H1 (cell line): ENCODE data around the gene SUOX. TPM values are rescaled to one million over a fixed set of nuclear protein-coding genes. Genes with fewer than 3 reads are reported as not detected.

Source experiments
- CTCF ChIA-PET: fragments of 300-600 bp; sonication (Branson Sonifier 250); formaldehyde crosslinking; loops from one replicate; lab custom pipeline; 2021; ENCODE audit not compliant: partially characterized antibody; lab: Charles Lee
- POLR2A ChIA-PET: fragments of 300-600 bp; sonication (Branson Sonifier 250); formaldehyde crosslinking; loops from one replicate; lab custom pipeline; 2021; ENCODE audit warnings: inconsistent platforms; ENCODE audit not compliant: partially characterized antibody; lab: Charles Lee
- DNase-seq, 2 experiments: peaks; one replicate each; pipeline versions ENCODE4 v3.0.0 to v3.0.0-alpha.2; 2010 to 2022; ENCODE audit warnings: low spot score in 2 of 2, low read depth in 1 of 2, mixed read lengths in 1 of 2
- FAIRE-seq: peaks from 2 replicates; lab custom pipeline; 2011; peaks lifted over from hg19 to GRCh38; lab: Jason Lieb, UNC
- H2AFZ ChIP-seq: 2 replicates; pipeline ENCODE4 v1.8.1; 2012; ENCODE audit warnings: low read length, inconsistent platforms
- H2AK5ac ChIP-seq: 2 replicates; pipeline ENCODE4 v1.6.1; 2013; ENCODE audit warnings: low read depth, low read length
- H2BK120ac ChIP-seq: replicated peaks from 2 replicates; pipeline ENCODE3; 2013; ENCODE audit warnings: low read depth, low read length, inconsistent platforms
- H2BK12ac ChIP-seq: 2 replicates; pipeline ENCODE4 v1.6.1; 2013; ENCODE audit warnings: low read depth, low read length
- H2BK15ac ChIP-seq: 2 replicates; pipeline ENCODE4 v1.6.1; 2013; ENCODE audit warnings: low read length
- H2BK20ac ChIP-seq: 2 replicates; pipeline ENCODE4 v1.6.1; 2013; ENCODE audit warnings: low read length
- H2BK5ac ChIP-seq: 2 replicates; pipeline ENCODE4 v1.6.1; 2013; ENCODE audit warnings: low read depth, low read length
- H3K14ac ChIP-seq: 2 replicates; pipeline ENCODE4 v1.6.1; 2013; ENCODE audit warnings: inconsistent platforms; ENCODE audit not compliant: insufficient read length
- H3K18ac ChIP-seq: 2 replicates; pipeline ENCODE4 v1.6.1; 2013; ENCODE audit warnings: low read length; ENCODE audit errors: extremely low read depth
- H3K23ac ChIP-seq: 2 replicates; pipeline ENCODE4 v1.6.1; 2013; ENCODE audit warnings: inconsistent platforms; ENCODE audit not compliant: insufficient read length
- H3K23me2 ChIP-seq: 2 replicates; pipeline ENCODE4 v1.6.1; 2013; ENCODE audit warnings: low read depth, low read length
- H3K27ac ChIP-seq: 2 replicates; pipeline ENCODE4 v1.6.1; 2011; ENCODE audit warnings: low read depth, low read length, inconsistent platforms
- H3K27me3 ChIP-seq, 4 experiments: replicated peaks in 1 of 4; 1 replicate in 1 of 4; 2 replicates in 3 of 4; pipeline versions ENCODE4 v1.6.1 to v1.8.1; 2011 to 2013; ENCODE audit warnings: low read length in 3 of 4, mild to moderate bottlenecking in 3 of 4, inconsistent platforms in 2 of 4, mixed read lengths in 2 of 4, moderate library complexity in 1 of 4; ENCODE audit not compliant: control insufficient read depth in 3 of 4, insufficient read depth in 3 of 4; ENCODE audit errors: extremely low read depth in 1 of 4
- H3K36me3 ChIP-seq, 4 experiments: 2 replicates each; pipeline versions ENCODE4 v1.6.1 to v1.8.1; 2011 to 2013; ENCODE audit warnings: mild to moderate bottlenecking in 4 of 4, low read length in 3 of 4, moderate library complexity in 2 of 4, control low read depth in 1 of 4, inconsistent platforms in 1 of 4; ENCODE audit not compliant: insufficient read depth in 4 of 4, control insufficient read depth in 2 of 4
- H3K4ac ChIP-seq: replicated peaks from 2 replicates; pipeline ENCODE3; 2013; ENCODE audit warnings: low read length, low read depth, mixed read lengths, inconsistent platforms; ENCODE audit not compliant: insufficient read length
- H3K4me1 ChIP-seq, 4 experiments: replicated peaks in 1 of 4; 1 replicate in 1 of 4; 2 replicates in 3 of 4; pipeline versions ENCODE4 v1.6.1 to v1.8.1; 2011 to 2013; ENCODE audit warnings: low read length in 3 of 4, inconsistent platforms in 2 of 4, mixed read lengths in 1 of 4; ENCODE audit not compliant: insufficient read depth in 4 of 4, control insufficient read depth in 3 of 4
- H3K4me2 ChIP-seq, 2 experiments: 2 replicates each; pipeline versions ENCODE4 v1.6.1 to v1.8.1; 2011 to 2013; ENCODE audit warnings: low read depth in 2 of 2, low read length in 2 of 2, control low read depth in 1 of 2, inconsistent platforms in 1 of 2, mild to moderate bottlenecking in 1 of 2; ENCODE audit not compliant: insufficient read depth in 1 of 2
- H3K4me3 ChIP-seq, 4 experiments: fragments of 200-600, 300-600 bp in 1 of 4; sonication (generic), shearing (Covaris generic), sonication (Bioruptor Twin) in 1 of 4; 2 replicates each; pipeline versions ENCODE4 v1.5.1 to v1.8.1; 2011 to 2016; ENCODE audit warnings: low read length in 4 of 4, low read depth in 3 of 4, control low read depth in 2 of 4, inconsistent platforms in 2 of 4, mild to moderate bottlenecking in 2 of 4, mixed read lengths in 1 of 4, moderate library complexity in 1 of 4; ENCODE audit not compliant: insufficient read depth in 2 of 4; ENCODE audit errors: extremely low read depth in 1 of 4
- H3K56ac ChIP-seq: replicated peaks from 2 replicates; pipeline ENCODE3; 2013; ENCODE audit warnings: low read depth, mild to moderate bottlenecking, mixed read lengths, low read length, inconsistent platforms; ENCODE audit not compliant: insufficient read length
- H3K79me1 ChIP-seq: 2 replicates; pipeline ENCODE4 v1.6.1; 2013; ENCODE audit warnings: low read depth, low read length, control low read depth
- H3K79me2 ChIP-seq, 2 experiments: 2 replicates each; pipeline versions ENCODE4 v1.6.1 to v1.8.1; 2012 to 2013; ENCODE audit warnings: low read length in 2 of 2, mild to moderate bottlenecking in 2 of 2, inconsistent platforms in 1 of 2; ENCODE audit not compliant: insufficient read depth in 2 of 2, control insufficient read depth in 1 of 2
- H3K9ac ChIP-seq, 4 experiments: replicated peaks in 1 of 4; 1 replicate in 1 of 4; 2 replicates in 3 of 4; pipeline versions ENCODE4 v1.6.1 to v1.8.1; 2011 to 2013; ENCODE audit warnings: low read depth in 3 of 4, low read length in 3 of 4, control low read depth in 2 of 4, mild to moderate bottlenecking in 2 of 4, moderate library complexity in 2 of 4, inconsistent platforms in 1 of 4; ENCODE audit errors: extremely low read depth in 1 of 4
- H3K9me3 ChIP-seq, 2 experiments: 2 replicates each; pipeline versions ENCODE4 v1.6.1 to v1.8.1; 2012 to 2013; ENCODE audit warnings: mild to moderate bottlenecking in 2 of 2, moderate library complexity in 2 of 2, control low read depth in 1 of 2, inconsistent platforms in 1 of 2, low read depth in 1 of 2, low read length in 1 of 2, mixed read lengths in 1 of 2; ENCODE audit not compliant: insufficient read depth in 2 of 2
- H4K20me1 ChIP-seq, 2 experiments: replicated peaks in 1 of 2; 2 replicates each; pipeline versions ENCODE3 to v1.8.1; 2011 to 2013; ENCODE audit warnings: inconsistent platforms in 2 of 2, low read length in 2 of 2, mild to moderate bottlenecking in 1 of 2; ENCODE audit not compliant: insufficient read depth in 2 of 2, control insufficient read depth in 1 of 2
- H4K5ac ChIP-seq: 2 replicates; pipeline ENCODE4 v1.6.1; 2013; ENCODE audit warnings: low read length, low read depth, mixed read lengths, inconsistent platforms; ENCODE audit not compliant: insufficient read length
- H4K8ac ChIP-seq: 2 replicates; pipeline ENCODE4 v1.8.0; 2013; ENCODE audit warnings: mild to moderate bottlenecking, moderate library complexity, low read length, inconsistent platforms; ENCODE audit not compliant: insufficient read depth; ENCODE audit errors: extremely low read depth
- H4K91ac ChIP-seq: replicated peaks from 2 replicates; pipeline ENCODE3; 2013; ENCODE audit warnings: low read length, mixed read lengths, inconsistent platforms; ENCODE audit not compliant: insufficient read length
- ATF2 ChIP-seq: IDR thresholded peaks from 2 replicates; pipeline ENCODE4 v1.6.1; 2012; ENCODE audit warnings: low read length, inconsistent platforms
- WGBS, 2 experiments: shearing (Covaris generic) in 1 of 2; methylation state at CpG; one replicate each; pipeline versions ENCODE4 v1.1.6 to v1.1.7; 2013 to 2015; ENCODE audit warnings: low lambda C conversion rate in 2 of 2, mixed read lengths in 2 of 2, inconsistent platforms in 1 of 2, low coverage in 1 of 2, missing lambda C conversion rate in 1 of 2; ENCODE audit not compliant: insufficient replicate concordance in 2 of 2, insufficient coverage in 1 of 2, insufficient read length in 1 of 2; ENCODE audit errors: extremely low coverage in 1 of 2, missing lambda C conversion rate in 1 of 2; 5-methylcytosine and 5-hydroxymethylcytosine counted together
- polyA plus RNA-seq, 7 experiments: library from polyadenylated mRNA; depleted of rRNA in 3 of 7; stranded (reverse) in 5 of 7; unstranded in 2 of 7; fragments of >200 nt in 5 of 7; fragments of 200-250 nt in 2 of 7; gene quantifications; 1 replicate in 5 of 7; 2 replicates in 1 of 7; 4 replicates in 1 of 7; pipeline versions ENCODE4 v1.2.1 to v1.2.3, GENCODE V29; 2011 to 2013; ENCODE audit warnings: missing spikeins in 2 of 7, mixed read lengths in 2 of 7
- total RNA-seq: library from RNA; stranded (reverse); fragmentation: NEBNext Ultra II Directional; extraction: Animal tissue kit (Norgen Biotek cat#: 25700); gene quantifications from 2 replicates; pipeline ENCODE4 v1.2.1, GENCODE V29; 2021

Gene SUOX
- total and polyA plus RNA-seq, 2 of the 8 experiments (the other 6 are each of a cell fraction or from before 2014, with no cell fraction given) = 22.5 to 31.3 TPM

DNA sequence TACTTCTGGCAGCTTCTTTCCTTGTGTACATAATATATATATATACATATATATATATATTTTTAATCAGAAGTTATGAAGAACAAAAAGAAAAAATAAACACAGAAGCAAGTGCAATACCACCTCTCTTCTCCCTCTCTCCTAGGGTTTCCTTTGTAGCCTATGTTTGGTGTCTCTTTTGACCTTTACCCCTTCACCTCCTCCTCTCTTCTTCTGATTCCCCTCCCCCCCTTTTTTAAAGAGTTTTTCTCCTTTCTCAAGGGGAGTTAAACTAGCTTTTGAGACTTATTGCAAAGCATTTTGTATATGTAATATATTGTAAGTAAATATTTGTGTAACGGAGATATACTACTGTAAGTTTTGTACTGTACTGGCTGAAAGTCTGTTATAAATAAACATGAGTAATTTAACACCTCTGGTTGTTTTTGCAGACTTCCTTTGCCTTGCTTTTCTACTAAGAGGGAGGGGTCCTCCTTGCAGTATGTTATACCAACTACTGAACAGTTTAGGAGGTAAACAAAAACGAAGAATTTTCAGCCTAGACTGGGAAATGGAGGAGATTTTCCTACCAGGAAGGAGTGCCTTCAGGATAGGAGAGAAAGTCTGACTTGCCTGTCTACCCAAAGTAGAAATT, 41.1 kb downstream of the SUOX start:
- no peak overlapping the region for H3K14ac ChIP-seq
- H3K4me3 ChIP-seq = no peak overlapping the region
- no peak overlapping the region for H2BK20ac ChIP-seq
- H3K4ac ChIP-seq = no peak overlapping the region
- no peak overlapping the region for H4K91ac ChIP-seq
- no peak overlapping the region for H2BK5ac ChIP-seq
- H3K27ac ChIP-seq = no peak overlapping the region
- no peaks in the 10 kb centered on the region; a peak in 1 of 4 replicates for H3K9me3 ChIP-seq
- H3K9ac ChIP-seq = no peak overlapping the region
- no peak overlapping the region for H4K8ac ChIP-seq
- no peak overlapping the region for H2AFZ ChIP-seq
- no peak overlapping the region for H4K5ac ChIP-seq
- no peak overlapping the region for H3K23ac ChIP-seq
- WGBS, 2 experiments = 81% methylated on average over 2 of the region's 2 CpGs; no CpG with 5 or more reads in 1 of the 2 experiments
- no peak overlapping the region for H3K56ac ChIP-seq
- no peaks in the 10 kb centered on the region for H3K79me1 ChIP-seq
- H3K27me3 ChIP-seq = no peaks in the 10 kb centered on the region
- no peak for TF ChIP-seq ATF2
- no peak overlapping the region for H3K18ac ChIP-seq
- H3K4me2 ChIP-seq = no peak overlapping the region
- no peak for FAIRE-seq
- DNase-seq = no peak
- H3K4me1 ChIP-seq = peaks cover 0 to 4% (median 2%) of the 10 kb centered on the region in 4 experiments; a peak in 4 of 7 replicates
- ChIA-PET POLR2A (interaction anchor here (0.8 to 5.2 kb wide), 6 partner anchors 8 to 79 kb away, joined by 3 to 46 read pairs (median 4); partner anchors contain the start of genes IKZF4 and ZC3H10), CTCF (interaction anchor here (0.6 to 5.1 kb wide), 4 partner anchors 8 to 1025 kb away, joined by 3 to 54 read pairs (median 4); partner anchors contain the start of gene SUOX)
- peaks cover 4% of the 10 kb centered on the region for H3K23me2 ChIP-seq
- H4K20me1 ChIP-seq = peaks cover 0 to 4% of the 10 kb centered on the region in 2 experiments
- H2BK15ac ChIP-seq = no peak overlapping the region
- no peak overlapping the region for H2AK5ac ChIP-seq
- H3K79me2 ChIP-seq = peaks cover 5 to 12% of the 10 kb centered on the region in 2 experiments
- H2BK120ac ChIP-seq = no peak overlapping the region
- H2BK12ac ChIP-seq = no peak overlapping the region
- peaks cover 4 to 24% (median 14%) of the 10 kb centered on the region in 4 experiments; a peak in 5 of 8 replicates for H3K36me3 ChIP-seq
